Retinal pigment epithelial cell (primary cell): ENCODE results near the gene PLEK2.
"Not testable (repeated sequence)": the region's sequence is repeated elsewhere in the genome, so short reads cannot be mapped to it uniquely, and the experiment has no call there.

ENCODE experiments used
- DNase-seq: peaks from one replicate; pipeline ENCODE4 v3.0.0-alpha.2; 2010; ENCODE audit warnings: low read depth
- H3K4me3 ChIP-seq: 2 replicates; pipeline ENCODE4 v1.5.1; 2011; ENCODE audit warnings: mild to moderate bottlenecking, low read length, control low read depth, moderate library complexity
- TF ChIP-seq, protein P1 (sequence below): conservative IDR thresholded peaks from 2 replicates; pipeline ENCODE4 v1.5.1; 2011; ENCODE audit warnings: low read depth, low read length, control low read depth, inconsistent platforms

PLEK2 gene

GRCh38 chr14:67413806-67414769 lies 2.1 kb upstream of the PLEK2 start:
- DNase-seq: no peak
- no peak overlapping the region for H3K4me3 ChIP-seq

GRCh38 chr14:67411370-67411769 lies 595 bp downstream of the PLEK2 start:
- H3K4me3 ChIP-seq: peak overlapping the region; percentile 41
- TF ChIP-seq, protein P1, sequence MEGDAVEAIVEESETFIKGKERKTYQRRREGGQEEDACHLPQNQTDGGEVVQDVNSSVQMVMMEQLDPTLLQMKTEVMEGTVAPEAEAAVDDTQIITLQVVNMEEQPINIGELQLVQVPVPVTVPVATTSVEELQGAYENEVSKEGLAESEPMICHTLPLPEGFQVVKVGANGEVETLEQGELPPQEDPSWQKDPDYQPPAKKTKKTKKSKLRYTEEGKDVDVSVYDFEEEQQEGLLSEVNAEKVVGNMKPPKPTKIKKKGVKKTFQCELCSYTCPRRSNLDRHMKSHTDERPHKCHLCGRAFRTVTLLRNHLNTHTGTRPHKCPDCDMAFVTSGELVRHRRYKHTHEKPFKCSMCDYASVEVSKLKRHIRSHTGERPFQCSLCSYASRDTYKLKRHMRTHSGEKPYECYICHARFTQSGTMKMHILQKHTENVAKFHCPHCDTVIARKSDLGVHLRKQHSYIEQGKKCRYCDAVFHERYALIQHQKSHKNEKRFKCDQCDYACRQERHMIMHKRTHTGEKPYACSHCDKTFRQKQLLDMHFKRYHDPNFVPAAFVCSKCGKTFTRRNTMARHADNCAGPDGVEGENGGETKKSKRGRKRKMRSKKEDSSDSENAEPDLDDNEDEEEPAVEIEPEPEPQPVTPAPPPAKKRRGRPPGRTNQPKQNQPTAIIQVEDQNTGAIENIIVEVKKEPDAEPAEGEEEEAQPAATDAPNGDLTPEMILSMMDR: no peak
- no peak for DNase-seq

More at GRCh38 chr14:67413806-67414769, 2.1 kb upstream of the PLEK2 start:
- TF ChIP-seq, protein P1: no peak

DNA sequence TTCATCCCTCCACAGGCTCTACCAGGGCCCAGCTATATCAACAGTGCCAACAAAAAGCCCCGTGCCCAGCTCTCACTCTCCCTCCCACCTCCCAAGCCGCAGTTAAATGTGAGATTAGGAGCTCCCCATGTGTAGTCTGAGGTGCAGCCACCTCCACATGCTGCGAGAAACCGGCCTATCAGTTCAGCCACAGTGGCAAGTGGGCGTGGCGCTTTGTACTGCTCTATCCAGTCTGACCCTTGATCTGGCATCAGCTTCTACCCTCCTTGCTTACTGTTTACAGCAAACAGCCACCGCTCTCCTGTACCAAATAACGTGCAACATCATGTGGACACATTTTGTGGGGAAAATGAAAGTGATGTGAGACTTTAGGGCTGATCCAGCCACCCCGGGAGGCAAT lies 1.7 kb downstream of the PLEK2 start:
- DNase-seq: no peak
- no peak overlapping the region for H3K4me3 ChIP-seq
- TF ChIP-seq, protein P1: no peak

GRCh38 chr14:67409461-67409860 lies 2.5 kb downstream of the PLEK2 start:
- no peak for DNase-seq
- H3K4me3 ChIP-seq: no peak overlapping the region
- TF ChIP-seq, protein P1: no peak

DNA sequence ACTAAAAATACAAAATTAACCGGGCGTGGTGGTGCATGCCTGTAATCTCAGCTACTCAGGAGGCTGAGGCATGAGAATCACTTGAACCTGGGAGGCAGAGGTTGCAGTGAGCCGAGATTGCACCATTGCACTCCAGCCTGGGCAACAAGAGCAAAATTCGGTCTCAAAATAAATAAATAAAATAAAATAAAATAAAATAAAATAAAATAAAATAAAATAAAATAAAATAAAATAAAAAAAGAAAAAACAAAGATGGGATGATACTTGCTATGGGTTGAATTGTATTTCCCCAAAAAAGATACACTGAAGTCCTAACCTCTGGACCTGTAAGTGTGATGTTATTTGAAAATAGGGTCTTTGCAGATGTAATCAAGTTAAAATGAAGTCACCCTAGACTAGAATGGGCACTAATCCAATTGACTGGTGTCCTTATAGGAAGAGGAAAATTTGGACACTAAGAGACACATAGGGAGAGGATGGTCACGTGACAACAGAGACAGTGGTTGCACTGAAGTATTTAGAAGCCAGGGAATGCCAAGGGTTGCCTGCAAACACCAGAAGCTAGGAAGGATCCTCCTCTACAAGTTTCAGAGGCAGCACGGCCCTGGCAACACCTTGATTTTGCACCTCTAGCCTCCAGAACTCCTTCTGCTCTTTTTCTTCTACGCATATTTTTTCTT lies 3.7 kb downstream of the PLEK2 start:
- not testable (repeated sequence) for H3K4me3 ChIP-seq, DNase-seq

GRCh38 chr14:67405771-67406170 lies 6.2 kb downstream of the PLEK2 start:
- no peak overlapping the region for H3K4me3 ChIP-seq
- TF ChIP-seq, protein P1: no peak
- DNase-seq: no peak

DNA sequence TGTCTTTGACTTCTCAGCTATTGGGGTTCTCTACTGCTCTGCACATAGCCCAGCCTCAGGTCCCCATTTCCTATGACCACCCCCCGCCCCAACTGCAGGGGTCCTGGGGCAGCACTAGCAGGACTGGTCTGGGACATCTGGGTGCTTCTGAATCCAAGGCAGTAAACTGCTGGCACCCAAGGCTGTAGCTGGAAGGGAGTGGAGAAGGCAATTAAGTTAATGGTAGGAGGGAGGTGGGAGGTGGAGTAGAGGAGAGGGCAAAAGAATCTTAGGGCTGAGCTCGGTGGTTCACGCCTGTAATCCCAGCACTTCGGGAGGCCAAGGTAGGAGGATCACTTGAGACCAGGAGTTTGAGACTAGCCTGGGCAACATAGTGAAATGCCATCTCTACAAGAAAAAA lies 11.5 kb downstream of the PLEK2 start:
- TF ChIP-seq, protein P1: no peak
- no peak overlapping the region for H3K4me3 ChIP-seq
- no peak for DNase-seq
